Measurements from ENCODE around the gene NRIP3.

GRCh38 chr11:8989453-8989852 lies 14.3 kb downstream of the NRIP3 start:
- TF ChIP-seq, protein P1, sequence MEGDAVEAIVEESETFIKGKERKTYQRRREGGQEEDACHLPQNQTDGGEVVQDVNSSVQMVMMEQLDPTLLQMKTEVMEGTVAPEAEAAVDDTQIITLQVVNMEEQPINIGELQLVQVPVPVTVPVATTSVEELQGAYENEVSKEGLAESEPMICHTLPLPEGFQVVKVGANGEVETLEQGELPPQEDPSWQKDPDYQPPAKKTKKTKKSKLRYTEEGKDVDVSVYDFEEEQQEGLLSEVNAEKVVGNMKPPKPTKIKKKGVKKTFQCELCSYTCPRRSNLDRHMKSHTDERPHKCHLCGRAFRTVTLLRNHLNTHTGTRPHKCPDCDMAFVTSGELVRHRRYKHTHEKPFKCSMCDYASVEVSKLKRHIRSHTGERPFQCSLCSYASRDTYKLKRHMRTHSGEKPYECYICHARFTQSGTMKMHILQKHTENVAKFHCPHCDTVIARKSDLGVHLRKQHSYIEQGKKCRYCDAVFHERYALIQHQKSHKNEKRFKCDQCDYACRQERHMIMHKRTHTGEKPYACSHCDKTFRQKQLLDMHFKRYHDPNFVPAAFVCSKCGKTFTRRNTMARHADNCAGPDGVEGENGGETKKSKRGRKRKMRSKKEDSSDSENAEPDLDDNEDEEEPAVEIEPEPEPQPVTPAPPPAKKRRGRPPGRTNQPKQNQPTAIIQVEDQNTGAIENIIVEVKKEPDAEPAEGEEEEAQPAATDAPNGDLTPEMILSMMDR (IDR thresholded peaks at IDR 0.05): no peak
- no peak for TF ChIP-seq POLR2A (IDR thresholded peaks at IDR 0.05)

All from Peyer's patch (tissue), 4 donors.